LHCN-M2 (cell line): ENCODE data around the gene LYRM4. TPM values are rescaled to one million over a fixed set of nuclear protein-coding genes. Genes with fewer than 3 reads are reported as not detected.
A peak's percentile ranks its signal among the peaks of the same experiment; 100 is the strongest.

Experiments
- DNase-seq: peaks from one replicate; pipeline ENCODE4 v3.0.0-alpha.2; 2012; ENCODE audit warnings: low read depth
- total RNA-seq: library from RNA; depleted of rRNA; stranded (reverse); fragments of >200 nt; gene quantifications from 2 replicates; pipeline ENCODE4 v1.2.3, GENCODE V29; 2014

The LYRM4 gene
- total RNA-seq, 1 experiment from 2014 or later: 18.0 TPM

- DNase-seq: peak; percentile 14
Measured at GRCh38 chr6:5205877-5206850, 54.6 kb downstream of the LYRM4 start.

GRCh38 chr6:5205035-5205507 lies 55.7 kb downstream of the LYRM4 start:
- peak; percentile 10 for DNase-seq

- no peak for DNase-seq
Measured at GRCh38 chr6:5204376-5204775, 56.4 kb downstream of the LYRM4 start.

- no peak for DNase-seq
Measured at GRCh38 chr6:5203546-5203945, 57.2 kb downstream of the LYRM4 start.

- no peak for DNase-seq
Measured at GRCh38 chr6:5202941-5203340, 57.8 kb downstream of the LYRM4 start.

- no peak for DNase-seq
Measured at GRCh38 chr6:5202206-5202605, 58.5 kb downstream of the LYRM4 start.

GRCh38 chr6:5201271-5201670 lies 59.5 kb downstream of the LYRM4 start:
- peak; percentile 46 for DNase-seq

GRCh38 chr6:5199702-5200101 lies 61.0 kb downstream of the LYRM4 start:
- DNase-seq: no peak

- no peak for DNase-seq
Measured at GRCh38 chr6:5199283-5199682, 61.5 kb downstream of the LYRM4 start.

- DNase-seq: no peak
Measured at GRCh38 chr6:5197084-5197483, 63.7 kb downstream of the LYRM4 start.

GRCh38 chr6:5192135-5192794 lies 68.5 kb downstream of the LYRM4 start:
- no peak for DNase-seq

GRCh38 chr6:5191722-5192121 lies 69.0 kb downstream of the LYRM4 start:
- DNase-seq: no peak

- no peak for DNase-seq
Measured at GRCh38 chr6:5191222-5191621, 69.5 kb downstream of the LYRM4 start.

GRCh38 chr6:5190507-5190906 lies 70.2 kb downstream of the LYRM4 start:
- DNase-seq: peak; percentile 93

GRCh38 chr6:5188646-5189045 lies 72.1 kb downstream of the LYRM4 start:
- DNase-seq: no peak

- no peak for DNase-seq
Measured at GRCh38 chr6:5184878-5185277, 75.9 kb downstream of the LYRM4 start.

- no peak for DNase-seq
Measured at GRCh38 chr6:5184218-5184617, 76.5 kb downstream of the LYRM4 start.

GRCh38 chr6:5181510-5182317 lies 79.0 kb downstream of the LYRM4 start:
- DNase-seq: no peak

GRCh38 chr6:5180636-5181035 lies 80.1 kb downstream of the LYRM4 start:
- no peak for DNase-seq

- DNase-seq: peak; percentile 11
Measured at GRCh38 chr6:5179917-5180316, 80.8 kb downstream of the LYRM4 start.

- no peak for DNase-seq
Measured at GRCh38 chr6:5178806-5179205, 81.9 kb downstream of the LYRM4 start.

- no peak for DNase-seq
Measured at GRCh38 chr6:5175635-5176034, 85.1 kb downstream of the LYRM4 start.
